ENCODE results near the gene RNF220.

- no peak for TF ChIP-seq POLR2A (IDR thresholded peaks at IDR 0.05)
- TF ChIP-seq, protein P1, sequence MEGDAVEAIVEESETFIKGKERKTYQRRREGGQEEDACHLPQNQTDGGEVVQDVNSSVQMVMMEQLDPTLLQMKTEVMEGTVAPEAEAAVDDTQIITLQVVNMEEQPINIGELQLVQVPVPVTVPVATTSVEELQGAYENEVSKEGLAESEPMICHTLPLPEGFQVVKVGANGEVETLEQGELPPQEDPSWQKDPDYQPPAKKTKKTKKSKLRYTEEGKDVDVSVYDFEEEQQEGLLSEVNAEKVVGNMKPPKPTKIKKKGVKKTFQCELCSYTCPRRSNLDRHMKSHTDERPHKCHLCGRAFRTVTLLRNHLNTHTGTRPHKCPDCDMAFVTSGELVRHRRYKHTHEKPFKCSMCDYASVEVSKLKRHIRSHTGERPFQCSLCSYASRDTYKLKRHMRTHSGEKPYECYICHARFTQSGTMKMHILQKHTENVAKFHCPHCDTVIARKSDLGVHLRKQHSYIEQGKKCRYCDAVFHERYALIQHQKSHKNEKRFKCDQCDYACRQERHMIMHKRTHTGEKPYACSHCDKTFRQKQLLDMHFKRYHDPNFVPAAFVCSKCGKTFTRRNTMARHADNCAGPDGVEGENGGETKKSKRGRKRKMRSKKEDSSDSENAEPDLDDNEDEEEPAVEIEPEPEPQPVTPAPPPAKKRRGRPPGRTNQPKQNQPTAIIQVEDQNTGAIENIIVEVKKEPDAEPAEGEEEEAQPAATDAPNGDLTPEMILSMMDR (IDR thresholded peaks at IDR 0.05), result no peak
These were observed 197.9 kb downstream of the RNF220 start for GRCh38 chr1:44602634-44603628.
